Uterus (tissue), 2 donors: ENCODE results near the gene TBL2.

ENCODE experiments used
- CTCF ChIP-seq, 4 experiments: fragments of 200-600 bp in 2 of 4; fragments of 450-650 bp in 2 of 4; sonication (generic) in 2 of 4; IDR thresholded peaks; one replicate each; pipeline ENCODE4 v1.5.1; 2016 to 2019; ENCODE audit warnings: antibody characterized with exemption in 4 of 4, mild to moderate bottlenecking in 2 of 4, moderate library complexity in 1 of 4
- POLR2A ChIP-seq, 2 donors: fragments of 450-650 bp; IDR thresholded peaks; one replicate each; pipeline ENCODE4 v1.6.1; 2016; ENCODE audit warnings: antibody characterized with exemption in 2 of 2, mild to moderate bottlenecking in 1 of 2, moderate library complexity in 1 of 2

DNA sequence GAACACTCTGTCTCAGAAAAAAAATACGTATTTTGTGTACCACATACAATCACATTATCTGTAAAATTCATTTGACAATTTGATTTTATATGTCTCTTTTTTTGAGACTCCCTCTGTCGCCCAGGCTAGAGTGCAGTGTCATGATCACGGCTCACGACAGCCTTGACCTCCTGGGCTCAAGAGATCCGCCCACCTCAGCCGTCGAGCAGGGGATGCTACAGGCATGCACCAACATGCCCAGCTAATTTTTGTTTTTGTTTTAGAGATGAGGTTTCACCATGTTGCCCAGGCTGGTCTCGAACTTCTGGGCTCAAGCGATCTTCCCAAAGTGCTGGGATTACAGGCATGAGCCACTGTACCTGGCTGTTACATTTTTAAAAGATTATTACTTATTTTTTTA is 44.6 kb downstream of the TBL2 start:
- TF ChIP-seq CTCF (IDR thresholded peaks at IDR 0.05) (no peak), POLR2A (IDR thresholded peaks at IDR 0.05) (no peak)
